HepG2 (cell line): ENCODE data around the gene CDK2AP2. TPM values are rescaled to one million over a fixed set of nuclear protein-coding genes. Genes with fewer than 3 reads are reported as not detected.

ENCODE experiments used
- AGO1 ChIP-seq: fragments of 200-400 bp; formaldehyde crosslinking; IDR thresholded peaks from 2 replicates; pipeline ENCODE4 v1.6.1; 2017; ENCODE audit warnings: mild to moderate bottlenecking, low read depth, low read length, moderate library complexity; ENCODE audit not compliant: poor library complexity, severe bottlenecking
- CBFB ChIP-seq: sonication (generic); formaldehyde crosslinking; IDR thresholded peaks from 2 replicates; pipeline ENCODE4 v1.4.0; 2020; ENCODE audit warnings: missing genetic modification reagents
- CBX1 ChIP-seq: IDR thresholded peaks from one replicate; pipeline ENCODE4 v1.6.1; 2016; ENCODE audit warnings: antibody characterized with exemption, low read depth
- CHCHD3 ChIP-seq: sonication (generic); formaldehyde crosslinking; IDR thresholded peaks from 2 replicates; pipeline ENCODE4 v1.8.0; 2022; ENCODE audit warnings: mild to moderate bottlenecking, missing genetic modification reagents, moderate library complexity
- DNMT1 ChIP-seq: sonication (generic); formaldehyde crosslinking; IDR thresholded peaks from 2 replicates; pipeline ENCODE4 v1.5.1; 2020; ENCODE audit warnings: mild to moderate bottlenecking, missing genetic modification reagents
- FOXK1 ChIP-seq: sonication (generic); formaldehyde crosslinking; IDR thresholded peaks from 2 replicates; pipeline ENCODE4 v1.4.0; 2020; ENCODE audit warnings: low read depth, missing genetic modification reagents, borderline replicate concordance
- HMG20B ChIP-seq: conservative IDR thresholded peaks from 2 replicates; pipeline ENCODE4 v1.6.1; 2016; ENCODE audit warnings: missing genetic modification reagents, missing compliant biosample characterization
- KDM3A ChIP-seq: IDR thresholded peaks from 2 replicates; pipeline ENCODE4 v1.6.1; 2018; ENCODE audit warnings: low read depth, missing compliant biosample characterization
- KDM4B ChIP-seq: sonication (generic); formaldehyde crosslinking; IDR thresholded peaks from 2 replicates; pipeline ENCODE4 v1.4.0; 2020; ENCODE audit warnings: missing genetic modification reagents
- KIAA2018 ChIP-seq: sonication (generic); formaldehyde crosslinking; IDR thresholded peaks from 2 replicates; pipeline ENCODE4 v1.5.0; 2020; ENCODE audit warnings: mild to moderate bottlenecking, missing genetic modification reagents, borderline replicate concordance
- TSC22D2 ChIP-seq: sonication (generic); formaldehyde crosslinking; IDR thresholded peaks from 2 replicates; pipeline ENCODE4 v1.5.1; 2020; ENCODE audit warnings: missing genetic modification reagents, mild to moderate bottlenecking, borderline replicate concordance
- ZMYM2 ChIP-seq: sonication (generic); formaldehyde crosslinking; IDR thresholded peaks from 2 replicates; pipeline ENCODE4 v1.8.0; 2022; ENCODE audit warnings: mild to moderate bottlenecking, missing genetic modification reagents
- ZNF484 ChIP-seq: sonication (generic); formaldehyde crosslinking; IDR thresholded peaks from 2 replicates; pipeline ENCODE4 v1.5.1; 2020; ENCODE audit warnings: mild to moderate bottlenecking, low read depth, missing genetic modification reagents, borderline replicate concordance
- ZNF576 ChIP-seq: sonication (generic); formaldehyde crosslinking; IDR thresholded peaks from 2 replicates; pipeline ENCODE4 v1.4.0; 2020; ENCODE audit warnings: mild to moderate bottlenecking, missing genetic modification reagents
- ZNF792 ChIP-seq: IDR thresholded peaks from 2 replicates; pipeline ENCODE4 v1.6.1; 2016
- polyA plus RNA-seq, 8 experiments: library from polyadenylated mRNA; depleted of rRNA in 3 of 8; stranded (reverse) in 7 of 8; unstranded in 1 of 8; fragments of >200 nt; fragmentation: Illumina TruSeq in 4 of 8; extraction: Trizol in 4 of 8; gene quantifications; 2 replicates each; pipeline versions ENCODE4 v1.2.1 to v1.2.3, GENCODE V29; 2011 to 2016; ENCODE audit warnings: low read depth in 4 of 8, missing spikeins in 1 of 8, mixed read lengths in 1 of 8; ENCODE audit not compliant: insufficient read depth in 1 of 8
- total RNA-seq, 5 experiments: library from RNA; depleted of rRNA; stranded (reverse); fragments of >200 nt; fragmentation: Illumina TruSeq; extraction: Trizol; gene quantifications; 2 replicates each; pipeline ENCODE4 v1.2.3, GENCODE V29; 2016; ENCODE audit warnings: low read depth in 1 of 5
- TF ChIP-seq, protein P1 (sequence below): sonication (generic); formaldehyde crosslinking; IDR thresholded peaks from 2 replicates; pipeline ENCODE4 v1.4.0; 2020; ENCODE audit warnings: missing genetic modification reagents, low read depth, mild to moderate bottlenecking, borderline replicate concordance
- TF ChIP-seq, protein P2 (sequence below): sonication (generic); formaldehyde crosslinking; IDR thresholded peaks from 2 replicates; pipeline ENCODE4 v1.8.1; 2023; ENCODE audit warnings: mild to moderate bottlenecking, missing genetic modification reagents

Gene CDK2AP2
- total and polyA plus RNA-seq, 2 of the 13 experiments (the other 11 are each of a cell fraction or from before 2014, with no cell fraction given): 15.0 to 23.2 TPM

- TF ChIP-seq KIAA2018 (CRISPR knock-in tag) (peak; percentile 42; the same call in 1 of the 2 replicates), FOXK1 (CRISPR knock-in tag) (peak; percentile 38; the same call in 1 of the 2 replicates), CHCHD3 (CRISPR knock-in tag) (peak; percentile 57; the same call in 1 of the 2 replicates), CBFB (CRISPR knock-in tag) (peak; percentile 86; the same call in 1 of the 2 replicates), CBX1 (peak; percentile 57), TSC22D2 (peak; percentile 79), AGO1 (no peak), KDM3A (CRISPR knock-in tag) (peak; percentile 62; the same call in 1 of the 2 replicates), DNMT1 (CRISPR knock-in tag) (0 out of 2 replicates have a peak, but pooled peaks have one; percentile 74), HMG20B (CRISPR knock-in tag) (no peak), ZNF484 (CRISPR knock-in tag) (peak; percentile 84; the same call in 1 of the 2 replicates), ZMYM2 (peak; percentile 95), KDM4B (CRISPR knock-in tag) (peak; percentile 70; the same call in 1 of the 2 replicates), ZNF576 (CRISPR knock-in tag) (0 out of 2 replicates have a peak, but pooled peaks have one; percentile 56), ZNF792 (peak; percentile 96)
- TF ChIP-seq, protein P1, sequence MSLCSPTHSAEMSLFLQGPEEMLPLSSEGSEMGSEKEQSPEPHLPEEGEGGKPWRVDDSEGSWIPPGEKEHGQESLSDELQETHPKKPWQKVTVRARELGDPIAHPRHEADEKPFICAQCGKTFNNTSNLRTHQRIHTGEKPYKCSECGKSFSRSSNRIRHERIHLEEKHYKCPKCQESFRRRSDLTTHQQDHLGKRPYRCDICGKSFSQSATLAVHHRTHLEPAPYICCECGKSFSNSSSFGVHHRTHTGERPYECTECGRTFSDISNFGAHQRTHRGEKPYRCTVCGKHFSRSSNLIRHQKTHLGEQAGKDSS: no peak
- TF ChIP-seq, protein P2, sequence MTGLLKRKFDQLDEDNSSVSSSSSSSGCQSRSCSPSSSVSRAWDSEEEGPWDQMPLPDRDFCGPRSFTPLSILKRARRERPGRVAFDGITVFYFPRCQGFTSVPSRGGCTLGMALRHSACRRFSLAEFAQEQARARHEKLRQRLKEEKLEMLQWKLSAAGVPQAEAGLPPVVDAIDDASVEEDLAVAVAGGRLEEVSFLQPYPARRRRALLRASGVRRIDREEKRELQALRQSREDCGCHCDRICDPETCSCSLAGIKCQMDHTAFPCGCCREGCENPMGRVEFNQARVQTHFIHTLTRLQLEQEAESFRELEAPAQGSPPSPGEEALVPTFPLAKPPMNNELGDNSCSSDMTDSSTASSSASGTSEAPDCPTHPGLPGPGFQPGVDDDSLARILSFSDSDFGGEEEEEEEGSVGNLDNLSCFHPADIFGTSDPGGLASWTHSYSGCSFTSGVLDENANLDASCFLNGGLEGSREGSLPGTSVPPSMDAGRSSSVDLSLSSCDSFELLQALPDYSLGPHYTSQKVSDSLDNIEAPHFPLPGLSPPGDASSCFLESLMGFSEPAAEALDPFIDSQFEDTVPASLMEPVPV (CRISPR knock-in tag): peak; percentile 99
These were observed 24.8 kb downstream of the CDK2AP2 start, which contains the start of gene AIP (continued) for GRCh38 chr11:67482827-67483798.
